ENCODE results near the gene BBS2.

The BBS2 gene, protein sequence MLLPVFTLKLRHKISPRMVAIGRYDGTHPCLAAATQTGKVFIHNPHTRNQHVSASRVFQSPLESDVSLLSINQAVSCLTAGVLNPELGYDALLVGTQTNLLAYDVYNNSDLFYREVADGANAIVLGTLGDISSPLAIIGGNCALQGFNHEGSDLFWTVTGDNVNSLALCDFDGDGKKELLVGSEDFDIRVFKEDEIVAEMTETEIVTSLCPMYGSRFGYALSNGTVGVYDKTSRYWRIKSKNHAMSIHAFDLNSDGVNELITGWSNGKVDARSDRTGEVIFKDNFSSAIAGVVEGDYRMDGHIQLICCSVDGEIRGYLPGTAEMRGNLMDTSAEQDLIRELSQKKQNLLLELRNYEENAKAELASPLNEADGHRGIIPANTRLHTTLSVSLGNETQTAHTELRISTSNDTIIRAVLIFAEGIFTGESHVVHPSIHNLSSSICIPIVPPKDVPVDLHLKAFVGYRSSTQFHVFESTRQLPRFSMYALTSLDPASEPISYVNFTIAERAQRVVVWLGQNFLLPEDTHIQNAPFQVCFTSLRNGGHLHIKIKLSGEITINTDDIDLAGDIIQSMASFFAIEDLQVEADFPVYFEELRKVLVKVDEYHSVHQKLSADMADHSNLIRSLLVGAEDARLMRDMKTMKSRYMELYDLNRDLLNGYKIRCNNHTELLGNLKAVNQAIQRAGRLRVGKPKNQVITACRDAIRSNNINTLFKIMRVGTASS

DNA sequence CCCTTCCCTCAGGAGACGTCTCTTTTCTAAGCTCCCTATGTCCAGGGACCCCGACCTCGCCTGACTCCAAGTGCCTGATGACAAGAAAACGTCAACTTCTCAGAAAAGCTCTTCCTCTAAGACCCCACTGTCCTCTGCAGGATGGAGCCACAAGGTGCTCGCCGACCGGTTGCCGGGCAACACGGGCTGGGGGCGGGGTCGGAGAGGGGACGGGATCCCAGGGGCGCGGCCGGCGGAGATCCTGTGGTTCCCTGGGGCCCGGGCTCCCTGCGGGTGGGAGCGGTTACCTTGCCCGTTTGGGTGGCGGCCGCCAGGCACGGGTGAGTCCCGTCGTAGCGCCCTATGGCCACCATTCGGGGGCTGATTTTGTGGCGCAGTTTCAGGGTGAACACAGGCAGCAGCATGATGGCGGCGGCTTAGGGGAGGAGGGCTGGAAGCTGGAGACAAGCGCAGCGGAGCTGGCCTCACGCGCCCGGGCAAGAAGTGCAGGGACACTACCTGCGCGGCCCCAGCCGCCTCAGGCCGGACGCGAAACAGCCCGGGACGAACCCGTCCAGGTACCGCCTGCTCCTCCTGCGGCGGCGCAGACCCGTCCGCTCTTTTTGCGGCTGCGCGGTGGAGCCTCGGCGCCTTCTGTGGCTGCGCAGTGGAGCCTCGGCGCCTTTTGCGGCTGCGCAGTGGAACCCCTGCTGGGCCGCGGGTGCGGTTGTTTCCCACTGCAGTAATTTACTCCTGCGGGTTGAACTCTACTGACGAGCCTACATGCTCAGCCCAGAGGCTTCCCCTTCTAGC is at the start of gene BBS2:
Gene BBS2 (minus strand): TSS at position 566 of the 792 bp plus-strand sequence. CDS start 162 bp downstream, at position 404.
- peak; percentile 94 for DNase-seq (ENCODE audit: low spot score)

DNA sequence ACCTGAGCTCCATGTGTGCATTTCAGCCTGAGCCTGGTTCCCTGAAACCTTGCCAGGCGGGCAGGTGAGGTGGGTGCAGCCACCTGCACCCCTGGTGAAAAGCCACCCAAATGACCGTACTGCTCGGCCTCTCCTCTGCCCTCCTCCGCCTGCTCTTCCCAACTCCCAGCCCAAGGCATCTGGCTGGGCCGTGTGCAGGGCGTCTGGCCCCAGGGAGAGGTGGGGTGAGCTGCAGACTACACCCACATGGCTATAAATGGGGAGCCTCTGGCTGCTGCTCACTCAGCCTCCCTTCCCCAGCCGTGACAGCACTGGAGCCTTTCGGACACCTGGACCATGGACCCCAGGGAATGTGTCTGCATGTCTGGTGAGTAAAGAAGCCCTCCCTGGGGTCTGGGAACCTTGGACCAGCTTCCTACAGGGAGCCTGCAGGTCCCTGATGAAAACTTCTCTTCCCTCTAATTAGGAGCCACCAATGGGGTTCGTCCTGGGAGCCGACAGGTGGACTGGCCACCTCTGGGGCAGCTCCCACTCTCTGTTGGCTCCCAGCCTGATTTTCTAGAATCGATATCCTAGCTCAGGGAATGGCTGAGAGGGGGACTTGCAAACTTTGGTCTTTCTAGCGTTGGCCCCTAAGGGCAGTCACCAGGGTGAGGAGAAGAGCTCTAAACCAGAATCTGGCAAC is 45.1 kb upstream of the BBS2 start, which contains the start of gene MT4:
Gene MT4 (plus strand): TSS at position 281 of the 685 bp plus-strand sequence. CDS start 56 bp downstream, at position 337.
- no peak for DNase-seq (ENCODE audit: low spot score)

DNA sequence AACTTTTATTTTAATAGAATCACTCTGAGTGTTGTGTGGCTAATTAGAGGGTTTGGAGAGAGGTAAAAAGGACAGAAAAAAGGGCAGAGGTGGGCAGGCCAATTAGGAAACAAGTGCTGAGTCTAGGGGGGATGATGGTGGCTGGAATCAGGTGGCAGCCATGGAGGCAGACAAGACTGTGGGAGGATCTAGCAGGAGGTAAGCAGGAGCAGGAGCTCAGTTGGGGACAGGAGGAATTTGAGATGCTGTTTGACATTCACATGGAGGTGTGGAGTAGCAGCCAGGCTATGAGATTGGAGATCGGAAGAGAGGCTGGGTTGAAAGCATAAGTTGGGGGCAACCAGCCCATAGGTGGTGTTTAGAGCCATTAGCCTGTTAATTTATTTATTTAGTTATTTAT is 41.3 kb upstream of the BBS2 start:
- DNase-seq (ENCODE audit: low spot score): no peak

DNA sequence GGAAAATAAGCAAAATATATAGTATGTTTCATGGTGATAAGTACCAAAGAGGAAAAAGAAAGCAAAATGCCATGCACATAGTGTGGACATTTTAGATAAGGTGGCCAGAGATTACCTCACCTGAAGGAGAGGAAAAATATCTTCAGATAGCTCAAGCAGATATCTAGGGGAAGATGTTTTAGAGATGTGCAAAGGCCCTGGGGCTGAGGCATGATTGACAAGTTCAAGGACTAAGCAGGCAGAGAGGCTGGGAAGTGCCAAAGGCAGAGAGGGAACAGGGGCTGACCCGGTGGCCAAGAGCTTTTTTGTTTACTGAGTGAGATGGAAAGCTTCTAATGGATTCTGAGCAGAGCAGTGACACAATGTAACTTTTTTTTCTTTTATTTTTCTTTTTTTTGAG is 40.6 kb upstream of the BBS2 start:
- DNase-seq (ENCODE audit: low spot score): no peak

DNA sequence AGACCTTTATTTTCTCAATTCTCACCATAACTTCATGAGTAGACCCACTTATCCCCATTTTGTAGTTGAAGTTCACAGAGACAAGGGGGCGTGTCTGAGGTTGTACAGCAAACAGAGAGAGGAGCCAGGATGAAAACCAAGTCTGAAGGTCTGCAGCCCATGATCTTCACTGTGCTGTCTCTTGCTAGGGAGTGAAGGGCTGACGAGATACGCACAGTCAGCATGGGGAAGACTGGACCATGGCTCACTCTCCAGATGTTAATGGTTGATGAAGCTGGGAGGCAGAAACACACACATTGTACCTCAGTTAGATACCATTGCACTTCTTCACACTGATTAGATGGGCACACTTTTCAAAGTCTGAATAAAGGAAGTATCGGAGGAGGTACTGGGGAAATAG is 39.3 kb upstream of the BBS2 start:
- DNase-seq (ENCODE audit: low spot score): no peak

DNA sequence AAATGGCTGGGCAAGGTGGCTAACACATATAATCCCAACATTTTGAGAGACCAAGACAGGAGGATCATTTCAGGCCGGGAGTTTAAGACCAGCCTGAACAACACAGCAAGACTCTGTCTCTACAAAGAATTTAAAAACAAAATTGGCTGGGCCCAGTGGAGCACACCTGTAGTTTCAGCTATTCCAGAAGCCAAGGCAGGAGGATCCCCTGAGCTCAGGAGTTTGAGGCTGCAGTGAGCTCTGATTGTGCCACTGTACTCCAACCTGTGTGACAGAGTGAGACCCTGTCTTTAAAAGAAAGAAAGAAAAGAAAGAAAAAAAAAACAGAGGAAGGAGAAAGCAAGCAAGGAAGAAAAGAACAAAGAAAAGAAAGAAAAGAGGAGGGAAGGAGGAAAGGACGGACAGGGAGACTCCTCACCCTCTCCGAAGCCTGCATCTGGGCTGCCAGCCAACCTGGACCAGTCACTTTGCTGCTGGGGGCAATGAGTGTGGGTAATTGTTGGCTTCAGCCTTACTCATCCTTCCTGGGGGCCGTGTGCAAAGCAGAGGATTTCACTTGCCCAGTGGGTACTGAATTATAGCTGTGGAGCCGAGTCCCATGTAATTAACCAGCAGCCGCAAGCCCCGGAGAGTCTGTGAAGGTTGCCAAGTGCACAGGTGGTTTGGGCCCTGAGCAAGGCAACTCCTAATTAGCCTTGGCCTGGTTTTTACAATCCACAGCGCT is 38.4 kb upstream of the BBS2 start:
- no peak for DNase-seq (ENCODE audit: low spot score)

DNA sequence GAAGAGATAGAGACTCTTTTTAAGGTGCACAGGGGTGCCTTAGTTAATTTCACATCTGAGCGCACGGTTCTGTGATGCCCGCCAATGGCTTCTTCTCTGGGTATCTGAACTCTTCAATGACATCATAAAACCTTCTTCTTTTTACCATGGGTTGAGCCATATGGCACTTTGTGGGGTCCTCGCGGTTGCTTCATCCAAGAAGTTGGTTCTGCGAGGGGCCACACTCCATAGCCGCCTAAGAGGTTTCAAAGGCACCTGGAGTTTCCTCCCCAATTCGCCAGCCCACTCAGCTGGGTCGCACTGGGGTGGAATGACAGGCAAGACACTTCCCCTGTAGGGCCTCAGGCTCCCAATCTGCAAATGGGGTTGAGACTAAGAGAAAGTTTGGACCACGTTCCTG is 34.6 kb upstream of the BBS2 start:
- no peak for DNase-seq (ENCODE audit: low spot score)

DNA sequence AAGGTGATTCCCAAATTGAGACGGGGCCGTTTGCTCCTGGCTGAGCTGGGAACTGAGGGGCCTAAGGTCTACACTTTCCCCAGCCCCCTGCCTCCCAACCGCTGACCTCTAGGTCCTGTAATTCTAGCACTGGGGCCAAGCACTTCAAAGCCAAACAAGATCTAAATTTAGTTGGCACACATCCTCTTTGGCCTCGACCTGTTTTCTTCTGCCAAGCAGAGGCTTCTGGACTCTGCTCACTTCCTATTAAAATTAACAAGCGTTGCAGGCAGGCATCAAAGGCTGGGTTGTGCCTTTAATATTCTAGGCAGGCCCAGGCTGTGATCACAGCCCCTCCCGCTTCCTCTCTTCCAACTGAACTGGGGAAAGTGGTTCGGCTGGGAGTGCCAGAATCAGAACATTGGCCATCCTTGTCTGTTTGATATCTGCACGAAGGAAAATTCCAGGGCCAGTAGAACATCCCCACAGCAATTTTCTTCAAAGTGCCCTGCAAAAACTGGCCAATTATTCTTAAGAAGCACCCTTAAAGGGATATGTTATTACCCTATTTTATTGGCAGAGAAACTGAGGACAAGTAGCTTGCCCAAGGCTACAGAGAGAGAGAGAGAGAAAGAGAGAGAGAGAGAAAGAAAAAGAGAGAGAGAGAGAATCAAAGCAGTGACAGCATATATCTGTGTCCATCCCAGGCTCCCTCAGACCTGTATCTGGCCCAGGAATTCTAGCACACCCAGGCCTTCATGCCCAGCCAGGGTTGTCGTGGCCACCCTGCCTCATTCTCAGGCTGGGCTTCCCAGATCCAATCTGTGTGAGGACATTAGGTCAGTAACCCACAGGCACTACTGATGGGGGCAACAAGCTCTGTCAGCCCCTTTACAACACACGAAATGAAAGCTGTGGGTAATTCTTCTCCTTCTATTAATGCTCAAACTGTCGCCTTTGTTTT is 32.2 kb upstream of the BBS2 start:
- no peak for DNase-seq (ENCODE audit: low spot score)

DNA sequence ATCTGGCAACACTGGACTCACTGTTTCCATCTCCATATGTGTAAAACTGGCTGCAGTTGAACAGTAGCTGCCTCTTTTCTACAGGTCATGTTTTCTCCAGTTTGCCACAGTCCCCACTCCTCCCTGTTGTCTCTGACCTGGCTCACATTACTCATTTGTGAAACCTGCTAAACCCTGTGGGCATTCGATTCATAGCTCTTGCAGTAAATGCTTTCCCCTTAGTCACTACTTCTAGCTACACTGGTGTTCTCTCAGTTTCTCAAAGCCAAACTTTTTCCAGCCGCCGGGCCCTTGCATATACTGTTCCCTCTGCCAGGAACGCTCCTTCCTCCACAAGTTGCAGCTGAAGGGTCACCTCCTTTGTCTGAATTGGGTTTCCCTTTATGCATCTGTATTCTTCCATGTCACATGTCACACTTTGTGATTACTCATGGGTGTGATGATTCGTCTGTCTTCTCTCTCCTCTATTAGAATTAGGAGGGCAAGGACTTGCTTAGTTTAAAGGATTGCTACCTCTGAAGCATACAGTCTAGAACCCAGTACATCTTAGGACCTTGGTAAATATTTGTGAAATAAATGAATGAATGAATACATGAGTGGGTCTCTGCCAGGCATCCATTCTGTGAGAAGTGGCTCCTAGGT is 30.0 kb upstream of the BBS2 start:
- DNase-seq (ENCODE audit: low spot score): no peak

DNA sequence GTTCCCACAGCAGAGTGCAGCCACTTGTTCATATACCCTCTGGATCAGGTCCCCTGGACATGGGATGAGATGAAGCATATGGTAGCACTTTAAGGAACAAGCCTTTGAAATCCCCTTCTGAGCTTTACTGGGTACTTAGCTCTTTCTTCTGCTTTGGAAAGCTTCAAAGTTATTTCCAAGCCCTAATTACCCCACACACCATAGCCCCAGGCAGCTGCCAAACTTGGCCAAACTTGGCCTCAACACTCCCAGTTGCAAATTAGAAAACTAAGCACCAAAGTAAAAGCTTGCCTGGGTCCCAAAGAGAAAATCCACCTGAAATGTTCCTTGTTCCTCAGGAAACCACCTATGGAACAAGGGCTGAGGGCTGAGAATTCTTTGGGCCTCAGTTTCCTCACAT is 29.3 kb upstream of the BBS2 start:
- DNase-seq (ENCODE audit: low spot score): no peak

DNA sequence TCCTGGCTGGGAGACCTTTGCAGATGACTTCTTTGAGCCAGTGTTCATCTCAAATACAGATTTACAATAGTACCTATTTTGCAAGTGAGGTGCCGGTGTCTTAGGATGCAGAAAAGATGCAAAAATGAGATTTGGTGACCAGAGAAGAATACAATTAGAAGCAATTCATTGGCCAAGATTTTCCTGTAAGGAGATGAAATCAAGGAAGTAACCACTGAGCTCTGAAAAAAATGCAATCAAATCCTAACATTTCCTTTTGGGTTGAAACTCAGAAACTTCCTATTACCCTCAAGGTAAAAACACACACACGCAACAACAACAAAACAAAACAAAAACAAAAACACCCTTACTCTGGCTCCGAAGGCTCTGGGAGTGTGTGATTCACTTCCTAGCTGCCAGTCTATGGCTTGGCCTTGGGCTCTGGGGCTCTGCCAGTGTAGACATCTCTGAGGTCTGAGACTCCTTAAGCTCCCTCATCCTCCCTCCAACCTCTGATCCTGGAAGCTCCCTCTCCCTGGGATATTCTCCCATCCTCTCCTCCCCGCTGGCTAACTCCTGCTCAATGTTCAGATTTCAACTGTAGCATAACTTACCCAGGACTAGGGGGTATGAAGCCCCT is 28.2 kb upstream of the BBS2 start:
- no peak for DNase-seq (ENCODE audit: low spot score)

DNA sequence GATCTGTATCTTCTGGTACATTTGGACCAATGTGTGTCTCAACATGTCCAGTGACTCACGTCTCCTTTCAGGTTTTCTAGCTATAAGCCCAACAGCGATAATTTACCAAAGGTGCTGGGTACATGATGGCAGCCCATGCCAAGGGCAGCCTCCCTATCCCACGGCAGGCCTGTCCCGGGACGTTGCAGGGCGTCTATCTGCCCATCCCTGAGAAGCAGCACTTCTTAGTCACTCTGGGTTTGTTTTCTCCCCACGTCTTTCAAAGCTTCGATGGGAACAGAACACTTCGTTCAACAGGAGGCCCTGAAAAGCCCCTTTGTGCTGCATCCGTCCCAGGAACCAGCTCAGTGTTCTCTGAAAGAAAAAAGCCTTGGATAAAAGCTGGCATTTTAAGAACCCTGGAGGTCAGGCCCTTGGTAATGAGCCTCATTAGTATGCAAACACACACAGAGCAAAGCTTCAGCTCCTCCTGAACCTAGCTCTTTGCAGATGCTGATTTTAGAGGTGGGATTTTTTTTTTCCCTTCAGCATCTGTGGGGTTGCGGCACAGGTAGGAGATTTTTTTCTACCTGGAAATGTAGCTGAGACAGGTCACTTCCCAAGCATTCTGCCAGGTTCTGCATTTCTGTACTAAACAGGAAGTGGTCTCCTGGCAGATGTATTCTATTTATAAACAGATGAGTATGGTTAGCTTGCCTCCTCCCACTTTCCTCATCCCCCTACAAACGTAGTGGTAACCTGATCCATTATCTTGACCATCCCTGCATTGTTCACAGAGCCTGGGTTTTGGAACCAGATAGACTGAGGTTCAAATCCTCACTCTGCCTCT is 27.5 kb upstream of the BBS2 start:
- DNase-seq (ENCODE audit: low spot score): no peak

DNA sequence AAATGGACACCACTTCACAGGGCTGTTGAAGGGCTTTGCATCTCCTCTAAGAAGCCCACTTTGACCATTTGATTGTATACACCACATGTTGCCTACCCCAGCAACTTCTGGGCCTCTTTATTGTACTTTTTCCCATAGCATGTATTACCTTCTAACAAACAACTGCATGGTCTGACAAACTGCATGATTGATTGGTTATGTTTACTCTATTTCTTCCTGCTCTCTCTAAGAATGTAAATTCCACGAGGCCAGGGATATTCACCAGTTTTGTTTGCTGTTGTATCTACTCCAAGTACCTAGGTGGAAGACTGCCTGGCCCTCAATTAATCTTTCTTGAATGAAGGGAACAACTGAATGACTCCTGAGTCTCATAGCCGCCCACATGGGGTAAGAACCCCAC is 22.2 kb upstream of the BBS2 start:
- DNase-seq (ENCODE audit: low spot score): no peak

DNA sequence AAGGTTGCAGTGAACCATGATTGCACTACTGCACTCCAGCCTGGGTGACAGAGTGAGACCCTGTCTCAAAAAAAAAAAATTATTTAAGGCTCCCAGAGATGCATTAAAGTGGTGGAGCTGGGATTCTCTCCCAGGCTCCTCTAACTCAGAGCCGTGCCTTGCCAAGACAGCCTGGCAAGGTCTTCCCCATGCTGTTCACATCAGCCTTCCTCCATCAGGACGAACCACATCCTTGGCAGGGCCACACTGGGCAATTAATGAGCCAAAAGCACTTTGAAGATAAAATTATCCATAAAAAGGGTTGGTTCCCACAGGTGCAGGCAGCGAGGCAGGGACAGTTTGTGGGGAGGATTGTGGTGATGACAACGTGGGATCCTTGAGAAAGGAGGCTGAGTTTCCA is 19.8 kb upstream of the BBS2 start:
- no peak for DNase-seq (ENCODE audit: low spot score)

DNA sequence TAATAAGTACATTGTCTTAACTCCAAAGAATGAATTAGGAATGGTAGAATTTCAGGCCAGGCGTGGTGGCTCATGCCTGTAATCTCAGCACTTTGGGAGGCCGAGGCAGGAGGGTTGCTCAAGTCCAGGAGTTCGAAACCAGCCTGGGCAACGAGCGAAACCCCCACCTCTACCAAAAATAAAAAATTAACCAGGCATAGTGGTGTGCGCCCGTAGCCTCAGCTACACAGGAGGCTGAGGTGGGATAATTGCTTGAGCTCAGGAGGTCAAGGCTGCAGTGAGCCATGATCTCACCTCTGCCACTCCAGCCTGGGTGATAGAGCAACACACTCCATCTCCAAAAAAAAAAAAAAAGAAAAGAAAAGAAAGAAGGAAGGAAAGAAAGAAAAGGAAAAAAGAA is 18.5 kb upstream of the BBS2 start:
- DNase-seq (ENCODE audit: low spot score): no peak

DNA sequence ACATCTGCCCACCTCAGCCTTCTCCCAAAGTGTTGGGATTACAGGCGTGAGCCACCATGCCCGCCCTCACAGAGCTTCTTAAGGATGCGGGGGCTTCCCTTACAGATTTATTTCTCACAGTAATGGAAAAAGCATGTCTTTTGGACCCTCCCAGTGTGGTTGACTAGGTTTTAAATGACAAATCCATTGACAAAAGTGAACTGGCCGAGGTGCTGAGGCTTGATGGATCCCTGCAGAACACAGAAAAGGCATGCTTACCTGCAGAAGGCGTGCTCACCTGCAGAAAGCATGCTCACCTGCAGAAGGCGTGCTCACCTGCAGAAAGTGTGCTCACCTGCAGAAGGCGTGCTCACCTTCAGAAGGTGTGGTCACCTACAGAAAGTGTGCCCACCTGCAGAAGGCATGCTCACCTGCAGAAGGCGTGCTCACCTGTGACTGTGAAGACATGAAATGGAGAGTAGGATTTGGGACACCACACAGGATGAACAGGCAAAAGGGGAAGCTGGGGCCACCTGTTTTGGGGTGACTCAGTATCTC is 15.1 kb upstream of the BBS2 start:
- DNase-seq (ENCODE audit: low spot score): no peak

DNA sequence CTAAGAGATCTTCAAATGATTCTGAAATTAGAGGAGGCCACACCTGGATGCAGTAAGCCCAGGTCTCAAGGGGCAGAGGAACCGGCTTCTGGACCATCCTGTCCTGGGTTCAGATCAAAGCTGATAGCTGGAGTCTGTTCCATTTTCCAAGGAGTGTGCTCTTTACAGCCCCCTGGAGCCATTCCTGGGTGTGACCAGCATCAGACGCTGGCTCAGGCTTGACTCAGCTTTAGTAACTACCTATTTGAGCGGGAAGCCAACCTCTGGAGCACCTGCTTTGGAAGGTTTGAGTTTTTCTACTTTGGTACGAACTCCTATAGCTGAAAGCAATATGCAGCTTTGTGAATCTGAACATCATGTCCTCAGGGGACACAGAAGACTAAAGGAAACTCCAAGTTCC is 12.9 kb upstream of the BBS2 start:
- DNase-seq (ENCODE audit: low spot score): no peak

DNA sequence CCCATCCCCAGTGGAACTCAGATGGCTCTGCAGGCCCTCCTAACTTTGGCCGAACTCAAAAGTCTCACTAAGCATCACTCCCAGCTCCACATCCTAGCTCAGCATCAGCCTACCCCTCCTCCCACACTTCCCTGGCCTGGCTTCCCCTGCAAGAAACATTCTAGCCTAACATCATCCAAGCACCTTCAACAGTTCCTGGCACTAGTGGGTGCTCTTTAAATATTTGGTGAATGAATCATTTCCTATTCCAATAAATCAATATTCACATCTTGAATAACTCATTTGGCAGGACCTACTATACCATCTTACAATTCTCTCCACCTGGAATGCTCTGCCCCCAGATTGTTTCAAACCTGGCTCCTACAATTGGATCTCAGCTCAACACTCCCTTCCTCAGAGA is 11.0 kb upstream of the BBS2 start:
- no peak for DNase-seq (ENCODE audit: low spot score)

Data from hepatic stellate cell (primary cell).